GM12892 (cell line): ENCODE data around the gene FGGY.

Experiments
- DNase-seq: peaks from one replicate; pipeline ENCODE4 v3.0.0; 2011; ENCODE audit not compliant: insufficient read length
- FAIRE-seq: peaks from 2 replicates; lab custom pipeline; 2011; peaks lifted over from hg19 to GRCh38; lab: Jason Lieb, UNC
- POLR2A ChIP-seq: IDR thresholded peaks from 2 replicates; pipeline ENCODE4 v1.6.1; 2011; ENCODE audit warnings: low read depth, low read length, control low read depth
- POLR2AphosphoS5 ChIP-seq: IDR thresholded peaks from 2 replicates; pipeline ENCODE4 v1.6.1; 2011; ENCODE audit warnings: low read depth, low read length, control low read depth
- TAF1 ChIP-seq: IDR thresholded peaks from 2 replicates; pipeline ENCODE4 v1.6.1; 2011; ENCODE audit warnings: low read depth, mild to moderate bottlenecking, control low read depth, low read length, borderline replicate concordance

FGGY gene

GRCh38 chr1:59653968-59654367, 357.1 kb downstream of the FGGY start:
- FAIRE-seq (no peak), DNase-seq (no peak)
- TF ChIP-seq POLR2AphosphoS5 (no peak), TAF1 (no peak), POLR2A (no peak)

DNA sequence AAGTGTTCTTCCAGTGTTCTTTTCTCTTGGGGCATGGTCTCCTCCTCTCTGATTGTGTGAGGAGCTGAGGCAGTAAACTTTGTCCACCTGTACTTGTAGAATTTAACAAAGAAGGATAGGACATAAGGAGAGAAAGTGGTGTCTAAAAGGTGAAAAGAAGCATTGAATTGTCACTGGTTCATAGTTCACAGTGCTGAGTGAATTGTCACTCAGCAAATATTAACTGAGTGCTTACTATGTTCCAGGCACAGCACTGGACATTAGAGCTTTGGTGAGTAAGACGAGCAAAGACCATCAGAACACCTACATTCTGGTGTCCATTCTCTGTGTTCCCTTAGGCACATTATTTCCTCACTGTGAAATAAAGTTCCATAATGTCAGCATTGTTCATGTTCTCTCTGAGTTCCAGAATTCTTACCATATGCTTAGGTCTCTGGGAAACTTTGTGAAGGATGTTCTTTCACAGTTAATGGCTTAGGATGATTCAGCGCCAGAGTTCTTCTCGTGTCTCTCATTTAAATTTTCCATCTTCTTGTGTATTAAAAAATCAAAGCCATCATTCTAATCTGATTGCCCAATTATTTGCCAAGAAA, 361.1 kb downstream of the FGGY start:
- TF ChIP-seq POLR2AphosphoS5 (no peak), POLR2A (no peak), TAF1 (no peak)
- FAIRE-seq (no peak), DNase-seq (no peak)

DNA sequence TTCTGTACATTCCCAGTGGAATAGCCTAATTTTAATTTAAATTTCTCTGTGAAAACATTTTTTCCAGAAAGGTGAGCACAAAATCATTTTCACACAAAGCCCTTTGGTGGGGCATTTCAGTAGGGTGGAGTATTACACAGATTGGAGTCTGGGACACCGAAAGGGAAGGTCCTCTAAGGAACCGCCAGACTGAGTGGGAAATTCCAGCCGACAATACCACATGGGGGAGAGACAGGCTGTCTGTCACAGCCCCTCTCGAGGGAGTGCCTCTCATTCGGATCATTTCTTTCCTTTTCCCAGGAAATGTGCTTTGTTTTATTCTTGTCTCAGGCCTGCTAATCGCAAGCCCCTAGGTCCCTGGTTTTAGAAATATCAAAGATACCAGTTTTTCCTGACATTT, 367.3 kb downstream of the FGGY start:
- DNase-seq (no peak), FAIRE-seq (no peak)

DNA sequence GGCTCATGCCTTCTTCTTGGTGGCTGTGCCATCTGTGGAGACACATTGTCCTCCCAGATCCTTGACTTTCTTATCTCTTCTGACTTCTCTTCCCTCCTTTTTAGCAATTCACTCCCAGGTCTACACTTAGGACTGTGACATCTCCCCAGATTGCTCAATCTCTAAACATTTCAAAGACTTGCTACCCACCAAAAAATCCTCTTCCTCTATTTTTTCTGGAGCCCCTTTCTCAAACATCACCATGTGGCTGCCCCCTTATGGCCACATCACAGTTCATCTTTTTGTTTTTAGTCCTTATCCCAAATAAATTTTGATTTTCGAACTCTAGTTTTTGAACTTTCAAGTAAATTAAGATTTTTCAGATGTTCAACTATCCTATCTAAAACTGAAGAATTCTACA, 369.2 kb downstream of the FGGY start:
- TF ChIP-seq POLR2AphosphoS5 (no peak), TAF1 (no peak), POLR2A (no peak)
- no peak for FAIRE-seq

More for the DNA sequence above, 367.3 kb downstream of the FGGY start:
- TF ChIP-seq TAF1 (no peak), POLR2A (no peak), POLR2AphosphoS5 (no peak)

GRCh38 chr1:59667020-59667419, 370.1 kb downstream of the FGGY start:
- DNase-seq (no peak), FAIRE-seq (no peak)
- TF ChIP-seq TAF1 (no peak), POLR2A (no peak), POLR2AphosphoS5 (no peak)

More for the DNA sequence above, 369.2 kb downstream of the FGGY start:
- no peak for DNase-seq

- FAIRE-seq, result no peak
- no peak for TF ChIP-seq POLR2AphosphoS5
- TF ChIP-seq POLR2A, result no peak
- no peak for TF ChIP-seq TAF1
- no peak for DNase-seq
These were observed 372.9 kb downstream of the FGGY start for GRCh38 chr1:59669752-59670312.

DNA sequence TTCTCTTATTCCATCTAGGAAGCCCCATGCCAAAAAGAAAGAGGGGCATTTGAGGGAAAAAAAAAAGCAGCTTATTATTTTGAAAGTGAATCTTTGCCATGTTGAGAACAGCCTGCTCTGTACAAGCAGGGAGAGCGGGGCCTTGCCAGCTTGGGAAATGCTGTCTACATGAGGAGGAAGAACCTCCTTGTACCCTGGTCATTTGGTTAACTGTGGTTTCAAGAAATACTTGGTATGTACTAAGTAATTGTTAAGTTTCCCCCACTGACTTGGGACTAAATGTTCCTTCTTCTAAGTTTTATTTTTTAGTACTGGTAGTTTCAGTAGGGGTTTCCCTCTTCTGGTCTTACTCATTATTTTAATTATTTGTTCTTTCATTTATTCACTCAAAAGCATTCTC, 373.8 kb downstream of the FGGY start:
- FAIRE-seq, result no peak
- DNase-seq, result no peak
- no peak for TF ChIP-seq POLR2AphosphoS5
- TF ChIP-seq TAF1, result no peak
- TF ChIP-seq POLR2A, result no peak

DNA sequence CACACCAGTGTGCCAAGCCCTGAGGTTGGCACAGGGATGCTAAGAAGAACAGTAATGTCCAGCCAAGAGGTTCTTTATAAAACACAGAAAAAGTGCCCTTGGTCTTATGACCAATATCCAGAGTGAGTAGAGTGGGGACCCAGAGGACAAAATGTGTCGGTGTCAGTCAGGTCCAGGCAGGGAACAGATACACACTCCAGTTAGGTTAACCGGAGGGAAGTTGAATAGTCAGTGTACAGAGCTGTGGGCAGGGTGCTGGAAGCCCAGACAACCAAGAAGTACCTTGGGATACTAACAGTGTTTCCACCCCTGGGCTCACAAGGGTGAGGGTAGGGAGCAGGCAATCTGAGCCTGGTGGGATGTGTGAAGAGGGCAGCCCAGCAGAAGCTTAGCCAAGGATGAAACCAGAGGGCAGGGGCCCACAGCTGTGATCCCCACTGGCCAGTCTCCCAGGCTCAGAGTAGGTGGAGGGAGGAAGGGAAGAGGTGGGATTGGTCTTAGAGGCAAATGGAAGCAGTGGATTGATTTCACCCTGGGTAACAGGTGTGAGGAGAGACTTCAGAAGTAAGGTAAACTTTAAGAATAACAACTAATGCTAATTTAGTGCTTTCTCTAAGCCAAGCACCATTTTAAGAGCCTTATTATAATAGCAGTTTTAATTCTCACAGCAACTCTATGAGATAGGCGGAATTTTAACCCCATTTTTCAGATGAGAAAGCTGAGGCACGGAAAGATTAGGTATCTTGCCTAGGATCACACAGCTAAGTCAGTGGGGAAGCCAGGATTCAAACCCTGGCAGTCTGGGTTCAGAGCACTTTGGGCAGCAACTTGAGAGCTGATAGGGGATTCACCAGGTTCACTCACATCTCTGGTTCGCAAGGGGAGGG, 374.4 kb downstream of the FGGY start:
- FAIRE-seq (peak; percentile 17), DNase-seq (no peak)
- TF ChIP-seq POLR2AphosphoS5, result no peak
- TF ChIP-seq TAF1, result no peak
- no peak for TF ChIP-seq POLR2A

DNA sequence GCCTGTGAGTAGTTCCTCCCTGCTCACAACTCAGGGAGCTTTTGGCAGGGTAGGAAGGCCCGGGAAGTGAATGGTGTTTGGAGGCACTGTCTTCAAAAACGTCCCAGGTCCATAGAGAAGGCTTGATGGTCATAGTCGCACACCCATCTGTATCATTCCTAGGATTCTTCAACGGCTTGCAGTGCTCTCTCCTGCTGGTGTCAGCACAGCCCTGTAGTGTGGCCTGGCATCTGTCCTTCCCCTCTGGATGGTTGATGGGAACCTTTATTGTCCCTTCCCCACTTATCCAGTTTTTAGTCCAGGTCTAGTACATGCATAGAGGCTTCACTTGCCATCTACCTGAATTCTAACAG, 375.0 kb downstream of the FGGY start:
- DNase-seq, result no peak
- TF ChIP-seq TAF1 (no peak), POLR2AphosphoS5 (no peak), POLR2A (no peak)

GRCh38 chr1:59672851-59673572, 376.1 kb downstream of the FGGY start:
- no peak for DNase-seq
- no peak for TF ChIP-seq POLR2A
- TF ChIP-seq POLR2AphosphoS5, result no peak
- no peak for TF ChIP-seq TAF1
- no peak for FAIRE-seq

More for the DNA sequence above, 375.0 kb downstream of the FGGY start:
- no peak for FAIRE-seq

- no peak for FAIRE-seq
- TF ChIP-seq POLR2AphosphoS5 (no peak), POLR2A (no peak), TAF1 (no peak)
These were observed 376.9 kb downstream of the FGGY start for GRCh38 chr1:59673573-59674450.

More at GRCh38 chr1:59673573-59674450, 376.9 kb downstream of the FGGY start:
- DNase-seq, result no peak
